ENCODE measurements around the gene OR1J1. TPM values are rescaled to one million over a fixed set of nuclear protein-coding genes. Genes with fewer than 3 reads are reported as not detected.

The OR1J1 gene, protein sequence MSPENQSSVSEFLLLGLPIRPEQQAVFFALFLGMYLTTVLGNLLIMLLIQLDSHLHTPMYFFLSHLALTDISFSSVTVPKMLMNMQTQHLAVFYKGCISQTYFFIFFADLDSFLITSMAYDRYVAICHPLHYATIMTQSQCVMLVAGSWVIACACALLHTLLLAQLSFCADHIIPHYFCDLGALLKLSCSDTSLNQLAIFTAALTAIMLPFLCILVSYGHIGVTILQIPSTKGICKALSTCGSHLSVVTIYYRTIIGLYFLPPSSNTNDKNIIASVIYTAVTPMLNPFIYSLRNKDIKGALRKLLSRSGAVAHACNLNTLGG
- total RNA-seq (not detected), polyA plus RNA-seq (not detected)
- long read RNA-seq, donor 1 = 0 reads
- long read RNA-seq, donor 2 = 0 reads
- long read RNA-seq, donor 3, partial matches to known transcripts = 0 of 2 reads
- long read RNA-seq, donor 3, other reads (novel, unspliced or antisense) = 0 of 2 reads
- long read RNA-seq, donor 4 = 0 reads
- long read RNA-seq, donor 5 = 0 reads
- long read RNA-seq, donor 6 = 0 reads
- long read RNA-seq, donor 7 = 0 reads
- long read RNA-seq, donor 8 = 0 reads
- long read RNA-seq, donor 9 = 0 reads
- long read RNA-seq, donor 10 = 0 reads

- TF ChIP-seq POLR2A (IDR thresholded peaks at IDR 0.05) = no peak
- TF ChIP-seq, protein P1, sequence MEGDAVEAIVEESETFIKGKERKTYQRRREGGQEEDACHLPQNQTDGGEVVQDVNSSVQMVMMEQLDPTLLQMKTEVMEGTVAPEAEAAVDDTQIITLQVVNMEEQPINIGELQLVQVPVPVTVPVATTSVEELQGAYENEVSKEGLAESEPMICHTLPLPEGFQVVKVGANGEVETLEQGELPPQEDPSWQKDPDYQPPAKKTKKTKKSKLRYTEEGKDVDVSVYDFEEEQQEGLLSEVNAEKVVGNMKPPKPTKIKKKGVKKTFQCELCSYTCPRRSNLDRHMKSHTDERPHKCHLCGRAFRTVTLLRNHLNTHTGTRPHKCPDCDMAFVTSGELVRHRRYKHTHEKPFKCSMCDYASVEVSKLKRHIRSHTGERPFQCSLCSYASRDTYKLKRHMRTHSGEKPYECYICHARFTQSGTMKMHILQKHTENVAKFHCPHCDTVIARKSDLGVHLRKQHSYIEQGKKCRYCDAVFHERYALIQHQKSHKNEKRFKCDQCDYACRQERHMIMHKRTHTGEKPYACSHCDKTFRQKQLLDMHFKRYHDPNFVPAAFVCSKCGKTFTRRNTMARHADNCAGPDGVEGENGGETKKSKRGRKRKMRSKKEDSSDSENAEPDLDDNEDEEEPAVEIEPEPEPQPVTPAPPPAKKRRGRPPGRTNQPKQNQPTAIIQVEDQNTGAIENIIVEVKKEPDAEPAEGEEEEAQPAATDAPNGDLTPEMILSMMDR (IDR thresholded peaks at IDR 0.05) = no peak
- intact Hi-C loops (cut with DNase I) = no loop called here
- no peak within 1 kb of the TSS for H3K4me3 ChIP-seq
- no peaks in the 10 kb centered on the region for H3K9me3 ChIP-seq (replicated peaks in 1 of 3)
- no peaks in the 10 kb centered on the region for H3K36me3 ChIP-seq (replicated peaks in 1 of 2)
- no peaks in the 10 kb centered on the region for H3K4me1 ChIP-seq (replicated peaks in 1 of 2)
- H3K27me3 ChIP-seq = peaks cover 17% of the 10 kb centered on the region
- no peak for DNase-seq
- no peak within 1 kb of the TSS for H3K27ac ChIP-seq
- 82 to 89% (median 84%) methylated on average over 6 of the region's 6 CpGs for WGBS, 4 donors
Measured at GRCh38 chr9:122477826-122478225, at the start of gene OR1J1. OR1J1 (minus strand) TSS chr9:122477926; CDS start chr9:122477926, 0 bp downstream.

DNA sequence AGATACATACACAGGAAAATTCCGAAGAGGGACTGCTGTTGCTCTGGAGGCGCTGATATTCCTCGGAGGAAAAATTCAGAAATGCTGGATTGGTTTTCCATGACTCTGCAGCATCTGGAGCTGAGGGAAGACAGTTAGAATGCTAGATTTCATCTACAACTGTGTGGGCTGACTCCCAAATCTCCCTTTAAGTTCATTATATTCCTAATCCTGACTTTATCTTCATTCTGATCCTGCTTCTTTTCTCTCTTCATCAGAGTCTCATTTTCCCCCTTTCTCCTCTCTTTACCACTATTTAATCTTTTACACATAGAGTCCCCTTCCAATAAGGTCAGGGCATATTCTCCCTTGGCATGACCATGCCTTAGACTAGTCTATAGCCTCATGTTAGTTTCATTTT, 49.5 kb upstream of the OR1J1 start, which contains the start of gene OR1N1:
OR1N1 (minus strand) TSS at position 101 of the 400 bp plus-strand sequence; CDS start at position 101, 0 bp downstream.
- no peak for TF ChIP-seq POLR2A (IDR thresholded peaks at IDR 0.05)
- TF ChIP-seq, protein P1 (IDR thresholded peaks at IDR 0.05) = no peak
- Histone ChIP-seq H3K4me1 (replicated peaks in 1 of 2) (no peaks in the 10 kb centered on the region), H3K36me3 (replicated peaks in 1 of 2) (no peaks in the 10 kb centered on the region), H3K27me3 (peaks cover 5% of the 10 kb centered on the region), H3K9me3 (replicated peaks in 1 of 3) (no peaks in the 10 kb centered on the region), H3K27ac (no peak within 1 kb of the TSS), H3K4me3 (no peak within 1 kb of the TSS)
- 80 to 98% (median 87%) methylated on average over 3 of the region's 3 CpGs for WGBS, 4 donors
- intact Hi-C loops (cut with DNase I) = no loop called here
- no peak for DNase-seq

DNA sequence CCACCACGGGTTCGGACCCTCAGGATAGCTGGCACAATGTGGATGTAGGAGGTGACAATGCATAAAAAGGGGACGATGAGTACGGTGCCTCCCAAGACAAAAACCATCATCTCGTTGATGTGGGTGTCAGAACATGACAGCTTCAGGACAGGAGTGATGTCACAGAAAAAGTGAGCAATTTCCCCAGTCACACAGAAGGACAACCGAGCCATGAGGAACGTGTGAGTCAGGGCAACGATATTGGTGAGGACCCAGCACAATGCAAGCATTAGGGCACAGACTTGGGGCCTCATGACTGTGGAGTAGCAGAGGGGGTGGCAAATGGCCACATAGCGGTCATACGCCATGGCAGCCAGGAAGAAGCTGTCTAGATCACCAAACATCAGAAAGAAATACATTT, 48.9 kb upstream of the OR1J1 start:
- WGBS, 4 donors = 72 to 83% (median 79%) methylated on average over 10 of the region's 10 CpGs
- intact Hi-C loops (cut with DNase I) = no loop called here
- no peak overlapping the region for H3K27ac ChIP-seq
- H3K36me3 ChIP-seq (replicated peaks in 1 of 2) = no peaks in the 10 kb centered on the region
- H3K27me3 ChIP-seq = peaks cover 5% of the 10 kb centered on the region
- no peaks in the 10 kb centered on the region for H3K4me1 ChIP-seq (replicated peaks in 1 of 2)
- no peak for TF ChIP-seq POLR2A (IDR thresholded peaks at IDR 0.05)
- TF ChIP-seq, protein P1 (IDR thresholded peaks at IDR 0.05) = no peak
- no peaks in the 10 kb centered on the region for H3K9me3 ChIP-seq (replicated peaks in 1 of 3)
- no peak for DNase-seq
- no peak overlapping the region for H3K4me3 ChIP-seq

GRCh38 chr9:122519376-122519775, 41.6 kb upstream of the OR1J1 start:
- peaks cover 12% of the 10 kb centered on the region for H3K27me3 ChIP-seq
- 77 to 87% (median 84%) methylated on average over 3 of the region's 3 CpGs for WGBS, 4 donors
- intact Hi-C loops (cut with DNase I) = no loop called here

More at GRCh38 chr9:122519376-122519775, 41.6 kb upstream of the OR1J1 start:
- no peaks in the 10 kb centered on the region for H3K36me3 ChIP-seq (replicated peaks in 1 of 2)
- H3K4me1 ChIP-seq (replicated peaks in 1 of 2) = no peaks in the 10 kb centered on the region
- no peak for TF ChIP-seq POLR2A (IDR thresholded peaks at IDR 0.05)
- TF ChIP-seq, protein P1 (IDR thresholded peaks at IDR 0.05) = no peak
- no peaks in the 10 kb centered on the region for H3K9me3 ChIP-seq (replicated peaks in 1 of 3)
- H3K4me3 ChIP-seq = no peak overlapping the region
- no peak for DNase-seq
- no peak overlapping the region for H3K27ac ChIP-seq

Measured in adrenal gland (tissue), 19 donors.